ENCODE measurements around the gene ZNF830.

DNA sequence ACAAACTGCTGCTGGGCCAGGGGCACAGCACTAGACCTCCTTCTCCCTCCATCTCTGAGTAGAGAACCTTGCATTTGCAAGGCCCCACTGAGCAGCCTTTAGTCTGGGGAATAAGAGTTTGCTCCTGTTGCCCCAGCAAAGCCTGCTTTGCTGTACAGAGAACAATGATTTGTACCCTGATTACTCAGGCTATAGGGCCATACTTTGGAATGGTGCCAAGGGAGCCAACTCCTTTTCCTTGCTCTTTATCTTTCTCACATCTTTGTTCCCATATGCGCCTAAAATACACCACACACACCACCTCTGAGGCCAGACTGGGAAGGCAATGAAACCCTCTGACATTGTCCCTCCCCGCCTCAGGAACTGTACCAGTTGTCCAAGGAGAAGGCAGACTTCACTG, 40.2 kb downstream of the ZNF830 start:
- TF ChIP-seq, protein P1, sequence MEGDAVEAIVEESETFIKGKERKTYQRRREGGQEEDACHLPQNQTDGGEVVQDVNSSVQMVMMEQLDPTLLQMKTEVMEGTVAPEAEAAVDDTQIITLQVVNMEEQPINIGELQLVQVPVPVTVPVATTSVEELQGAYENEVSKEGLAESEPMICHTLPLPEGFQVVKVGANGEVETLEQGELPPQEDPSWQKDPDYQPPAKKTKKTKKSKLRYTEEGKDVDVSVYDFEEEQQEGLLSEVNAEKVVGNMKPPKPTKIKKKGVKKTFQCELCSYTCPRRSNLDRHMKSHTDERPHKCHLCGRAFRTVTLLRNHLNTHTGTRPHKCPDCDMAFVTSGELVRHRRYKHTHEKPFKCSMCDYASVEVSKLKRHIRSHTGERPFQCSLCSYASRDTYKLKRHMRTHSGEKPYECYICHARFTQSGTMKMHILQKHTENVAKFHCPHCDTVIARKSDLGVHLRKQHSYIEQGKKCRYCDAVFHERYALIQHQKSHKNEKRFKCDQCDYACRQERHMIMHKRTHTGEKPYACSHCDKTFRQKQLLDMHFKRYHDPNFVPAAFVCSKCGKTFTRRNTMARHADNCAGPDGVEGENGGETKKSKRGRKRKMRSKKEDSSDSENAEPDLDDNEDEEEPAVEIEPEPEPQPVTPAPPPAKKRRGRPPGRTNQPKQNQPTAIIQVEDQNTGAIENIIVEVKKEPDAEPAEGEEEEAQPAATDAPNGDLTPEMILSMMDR (IDR thresholded peaks at IDR 0.05 in 8 of 11, conservative IDR thresholded peaks at IDR 0.05 in 3 of 11): no peak
- no peak for TF ChIP-seq POLR2A (IDR thresholded peaks at IDR 0.05)

Measured in spleen (tissue), 7 donors.